ENCODE measurements around the gene BAG1.

Gene BAG1

DNA sequence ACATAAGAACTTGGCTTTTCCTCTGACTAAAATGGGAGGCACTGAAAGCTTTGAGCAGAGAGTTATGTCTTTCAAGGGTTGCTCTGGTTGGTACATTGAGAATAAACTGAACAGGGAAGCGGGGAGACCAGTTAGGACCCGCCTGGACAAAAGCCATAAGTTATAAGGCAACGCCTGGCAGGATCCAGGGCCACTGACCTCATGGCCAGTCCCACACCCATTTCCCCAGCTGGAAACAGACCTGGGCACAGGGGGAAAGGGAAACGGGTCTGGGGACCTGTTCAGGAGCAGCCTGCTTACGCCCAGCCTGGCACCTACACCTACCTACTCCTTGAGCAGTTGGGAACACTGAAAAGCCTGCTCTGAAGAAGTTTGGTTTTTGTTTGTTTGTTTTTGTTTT is 23.2 kb downstream of the BAG1 start:
- no peaks in the 10 kb centered on the region for H3K4me1 Mint-ChIP-seq
- H3K9me3 Mint-ChIP-seq: no peaks in the 10 kb centered on the region
- peaks cover 2% of the 10 kb centered on the region for H3K27me3 Mint-ChIP-seq
- H3K4me3 Mint-ChIP-seq: no peak overlapping the region
- no peak overlapping the region for H3K27ac Mint-ChIP-seq
- no peak for ATAC-seq
- H3K36me3 Mint-ChIP-seq: no peaks in the 10 kb centered on the region

DNA sequence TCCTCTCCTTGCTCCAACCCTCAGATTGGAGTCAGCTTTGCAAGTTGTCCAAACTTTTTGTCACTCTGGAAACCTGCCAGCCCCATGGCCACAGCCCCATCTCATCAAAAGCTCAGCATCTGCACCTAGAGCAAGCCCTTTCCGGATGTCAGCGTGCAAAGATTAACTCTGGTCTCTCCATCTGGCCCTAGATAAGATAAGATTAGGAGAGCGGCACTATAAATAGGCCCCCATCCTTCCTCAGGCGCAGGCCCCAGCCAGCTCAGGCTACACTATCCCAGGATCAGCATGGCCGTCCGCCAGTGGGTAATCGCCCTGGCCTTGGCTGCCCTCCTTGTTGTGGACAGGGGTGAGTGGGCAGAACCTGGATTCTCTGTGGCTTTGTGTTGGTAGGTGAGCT is 24.6 kb downstream of the BAG1 start, which contains the start of gene SPINK4:
Gene SPINK4, plus strand, starts transcription at position 247 of the 400 bp plus-strand sequence. Its CDS starts 42 bp downstream, at position 289.
- Mint-ChIP-seq H3K27ac (no peak within 1 kb of the TSS), H3K9me3 (no peaks in the 10 kb centered on the region), H3K4me1 (no peaks in the 10 kb centered on the region), H3K4me3 (no peak within 1 kb of the TSS), H3K27me3 (peaks cover 12% of the 10 kb centered on the region), H3K36me3 (no peaks in the 10 kb centered on the region)
- ATAC-seq: no peak

DNA sequence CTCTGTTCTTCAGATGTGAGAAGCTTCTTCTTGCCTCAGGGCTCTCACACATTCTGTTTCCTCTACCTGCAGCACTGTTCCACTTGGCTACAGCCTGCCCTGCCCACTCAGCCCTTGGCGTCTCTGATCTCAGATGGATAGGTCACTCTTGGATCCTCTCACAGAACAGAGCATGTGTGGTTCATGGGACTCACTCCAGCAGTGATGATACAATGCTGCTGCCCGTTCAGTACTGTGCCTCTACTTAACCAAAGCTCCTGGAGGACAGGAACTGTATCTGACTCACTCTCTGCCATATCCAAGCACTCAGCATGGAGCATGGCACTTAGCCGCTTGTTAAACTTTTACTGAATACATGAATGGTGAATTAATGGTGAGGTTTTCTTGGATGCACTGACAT is 27.9 kb downstream of the BAG1 start:
- no peak for ATAC-seq
- Mint-ChIP-seq H3K9me3 (no peaks in the 10 kb centered on the region), H3K36me3 (no peaks in the 10 kb centered on the region), H3K27ac (no peak overlapping the region), H3K4me3 (no peak overlapping the region), H3K4me1 (no peaks in the 10 kb centered on the region), H3K27me3 (peaks cover 12% of the 10 kb centered on the region)

DNA sequence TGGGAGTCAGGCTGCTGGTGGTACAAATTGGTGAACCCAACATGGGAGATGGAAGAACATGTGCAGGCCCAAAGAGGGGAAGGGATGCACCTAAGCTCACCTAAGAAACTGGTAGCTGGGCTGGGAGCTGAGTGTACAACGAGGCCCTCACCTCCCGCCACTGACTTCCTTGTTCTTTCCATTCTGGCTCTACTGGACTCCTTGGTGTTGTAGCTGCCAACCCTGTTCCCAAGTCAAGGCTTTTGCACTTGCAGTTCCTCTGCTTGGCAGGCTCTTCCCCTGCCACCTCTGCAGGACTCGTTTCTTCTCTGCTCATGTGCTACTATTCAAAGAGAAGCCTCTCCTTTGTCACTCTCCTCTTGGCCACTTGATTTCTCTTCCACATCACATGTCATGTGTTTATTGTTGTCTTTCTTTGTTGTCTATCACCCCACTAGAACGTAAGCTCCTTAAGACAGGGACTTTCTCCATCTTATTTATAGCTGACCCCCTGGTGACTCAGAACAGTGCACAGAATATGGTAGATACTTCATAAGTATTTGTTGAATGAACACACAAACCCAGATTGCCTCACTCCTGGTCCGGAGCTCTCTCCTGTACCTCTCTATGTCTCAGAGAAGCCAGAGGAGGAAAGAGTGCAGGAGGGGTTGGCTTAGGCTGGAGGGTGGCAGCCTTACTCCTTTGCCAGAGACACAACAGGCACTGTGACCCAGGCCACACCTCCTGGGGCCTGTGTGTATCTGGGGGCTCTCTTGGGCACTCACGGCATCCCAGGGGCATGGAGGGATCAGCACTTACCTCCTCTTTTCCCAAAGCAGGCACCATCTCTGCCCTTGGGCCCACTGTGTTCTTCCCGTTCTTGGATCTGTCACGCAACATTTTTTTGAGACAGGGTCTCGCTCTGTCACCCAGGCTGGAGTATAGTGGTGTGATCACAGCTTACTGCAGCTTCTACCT is 29.7 kb downstream of the BAG1 start:
- Mint-ChIP-seq H3K4me1 (no peaks in the 10 kb centered on the region), H3K36me3 (no peaks in the 10 kb centered on the region), H3K9me3 (no peaks in the 10 kb centered on the region), H3K4me3 (no peak overlapping the region), H3K27ac (no peak overlapping the region), H3K27me3 (peaks cover 12% of the 10 kb centered on the region)
- no peak for ATAC-seq

DNA sequence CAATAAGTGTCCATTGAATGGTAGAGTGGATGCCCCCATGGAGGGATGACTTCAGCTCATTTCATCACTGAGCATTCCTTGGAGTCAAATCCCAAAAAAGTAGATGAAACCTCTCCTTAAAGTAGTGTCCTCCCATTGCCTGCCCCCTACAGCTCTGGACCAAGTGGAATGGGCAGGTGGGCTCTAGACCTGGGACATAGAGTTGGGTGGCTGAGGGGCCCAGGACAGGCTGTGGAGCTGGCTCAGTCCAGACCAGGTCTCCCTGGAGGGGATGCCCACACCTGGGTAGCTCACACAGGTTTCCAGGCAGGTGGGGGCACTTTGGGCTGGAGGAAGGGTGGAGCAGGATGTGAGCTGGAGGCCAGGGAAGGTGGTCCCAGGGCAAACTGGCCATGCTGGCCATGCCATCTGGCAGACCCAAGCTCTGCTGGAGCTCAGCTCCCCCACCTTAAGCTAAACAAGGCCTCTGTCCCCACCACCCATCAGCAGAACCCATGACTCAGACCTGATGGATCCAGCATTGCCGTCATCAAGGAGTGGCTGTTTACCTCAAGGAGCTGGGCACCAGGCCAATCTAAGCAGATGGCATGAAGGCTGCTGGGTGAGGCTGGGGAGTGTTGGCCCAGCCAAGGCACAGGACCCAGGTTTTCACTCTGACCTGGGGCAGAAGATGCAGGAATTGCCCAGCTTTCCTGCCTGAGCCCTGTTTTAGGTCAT is 30.7 kb downstream of the BAG1 start:
- Mint-ChIP-seq H3K27ac (no peak overlapping the region), H3K36me3 (no peaks in the 10 kb centered on the region), H3K4me3 (no peak overlapping the region), H3K27me3 (peaks cover 12% of the 10 kb centered on the region), H3K9me3 (no peaks in the 10 kb centered on the region), H3K4me1 (no peaks in the 10 kb centered on the region)
- ATAC-seq: no peak

DNA sequence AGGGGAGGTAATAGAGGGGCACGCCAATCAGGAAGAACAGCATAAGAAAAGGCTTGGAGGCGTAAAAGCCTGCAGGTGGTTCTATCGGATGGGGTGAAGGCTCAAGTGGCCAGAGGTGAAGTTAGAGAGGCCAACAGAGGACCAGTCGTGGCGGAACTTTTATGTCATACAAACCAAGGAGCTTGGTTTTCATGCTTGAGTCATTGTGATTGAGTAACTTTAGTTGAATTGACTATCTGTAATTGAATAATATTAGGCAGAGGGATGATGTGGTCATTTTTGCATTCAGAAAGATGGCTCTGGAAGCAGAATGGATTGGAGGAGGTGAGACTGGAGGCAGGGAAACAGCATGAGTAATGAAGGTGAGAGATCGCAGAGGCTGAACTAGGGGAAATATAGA is 31.7 kb downstream of the BAG1 start:
- no peak for ATAC-seq
- Mint-ChIP-seq H3K36me3 (no peaks in the 10 kb centered on the region), H3K4me1 (no peaks in the 10 kb centered on the region), H3K27ac (no peak overlapping the region), H3K27me3 (peaks cover 12% of the 10 kb centered on the region), H3K9me3 (no peaks in the 10 kb centered on the region), H3K4me3 (no peak overlapping the region)

DNA sequence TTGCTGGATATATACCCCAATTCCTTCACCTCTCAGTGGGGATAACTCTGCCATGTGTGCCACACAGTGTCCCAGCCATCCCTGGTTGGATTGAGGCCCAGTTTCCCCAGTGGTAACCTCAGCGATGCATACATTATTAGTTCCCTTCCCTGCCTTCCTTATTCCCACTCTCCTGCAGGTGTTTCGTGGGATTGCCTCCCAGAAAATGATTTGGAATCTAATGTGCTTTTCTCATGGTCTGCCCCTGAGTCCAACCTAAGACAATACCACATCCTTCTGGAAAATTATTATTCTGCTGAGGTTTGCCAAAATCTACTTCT is 32.9 kb downstream of the BAG1 start:
- Mint-ChIP-seq H3K4me3 (no peak overlapping the region), H3K4me1 (peaks cover 9% of the 10 kb centered on the region), H3K27me3 (peaks cover 12% of the 10 kb centered on the region), H3K9me3 (no peaks in the 10 kb centered on the region), H3K27ac (no peak overlapping the region), H3K36me3 (no peaks in the 10 kb centered on the region)
- ATAC-seq: no peak

DNA sequence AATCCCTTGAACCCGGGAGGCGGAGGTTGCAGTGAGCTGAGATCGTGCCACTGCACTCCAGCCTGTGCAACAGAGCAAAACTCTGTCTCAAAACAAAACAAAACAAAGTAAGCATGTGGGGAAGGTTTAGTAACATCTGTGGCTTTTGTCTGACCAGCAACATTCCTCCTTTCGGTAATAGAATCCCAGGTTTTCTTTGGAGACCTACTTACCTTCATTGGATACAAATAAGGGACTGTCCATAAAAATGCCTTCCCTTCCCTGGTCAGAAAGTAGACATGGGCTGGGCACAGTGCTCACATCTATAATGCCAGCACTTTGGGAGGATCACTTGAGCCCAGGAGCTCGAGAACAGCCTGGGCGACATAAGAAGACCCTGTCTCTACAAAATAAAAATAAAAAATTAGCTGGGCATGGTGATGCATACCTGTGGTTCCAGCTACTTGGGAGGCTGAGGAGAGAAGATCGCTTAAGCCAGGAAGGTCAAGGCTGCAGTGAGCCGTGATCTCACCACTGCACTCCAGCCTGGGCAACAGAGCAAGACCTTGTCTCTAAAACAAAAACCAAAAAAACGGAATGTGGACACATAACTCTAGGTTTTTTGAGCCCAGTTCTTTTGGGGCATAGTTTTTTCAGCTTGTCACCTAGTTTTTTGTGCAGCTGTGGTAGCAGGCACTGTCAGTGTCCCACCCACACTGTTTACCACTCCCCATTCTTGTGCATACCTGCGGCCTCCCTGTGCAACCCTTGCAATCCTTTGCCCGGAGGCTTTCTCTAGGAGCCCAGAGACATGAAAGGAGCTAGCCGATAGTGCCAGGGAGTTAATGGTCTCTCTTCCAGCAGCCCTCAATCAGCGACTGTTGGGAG is 33.5 kb downstream of the BAG1 start:
- Mint-ChIP-seq H3K27ac (no peak overlapping the region), H3K36me3 (no peaks in the 10 kb centered on the region), H3K4me1 (peaks cover 15% of the 10 kb centered on the region)

DNA sequence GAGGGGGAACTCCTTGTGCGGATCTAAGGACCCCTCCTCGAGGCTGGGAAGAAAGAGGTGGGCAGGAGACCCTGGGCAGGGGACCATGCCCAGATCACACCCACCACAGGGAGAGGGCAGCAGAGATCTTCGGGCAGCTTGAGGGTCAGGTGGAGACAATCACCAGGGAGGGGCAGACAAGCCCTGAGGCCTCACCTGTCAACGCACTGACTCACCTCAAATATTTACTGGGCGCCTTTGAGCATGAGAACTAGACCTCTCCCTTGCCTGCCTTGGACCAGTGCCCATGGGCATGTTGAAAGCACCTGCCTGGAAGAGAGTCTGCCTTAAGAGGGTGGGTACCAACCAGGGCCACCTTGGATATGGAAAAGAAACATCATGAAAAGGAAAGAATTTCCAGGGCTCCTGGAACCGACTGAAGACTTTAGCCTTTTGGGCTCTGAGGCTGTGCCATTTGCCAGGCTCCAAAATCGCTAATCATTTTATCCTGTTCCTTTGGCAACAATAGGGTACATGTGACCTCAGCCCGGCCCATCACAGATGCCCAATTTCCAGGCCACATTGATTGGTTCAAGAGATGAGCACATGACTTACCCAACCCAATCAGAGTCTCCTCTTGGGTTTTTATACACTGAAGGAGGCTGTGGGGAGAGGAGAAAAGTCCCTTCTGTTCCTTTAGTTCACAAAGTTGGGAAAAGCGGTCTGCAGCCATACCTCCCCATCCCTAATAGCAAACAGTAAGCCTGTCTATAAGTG is 35.0 kb downstream of the BAG1 start:
- no peak for ATAC-seq
- Mint-ChIP-seq H3K4me1 (peaks cover 24% of the 10 kb centered on the region), H3K27ac (no peak overlapping the region), H3K4me3 (no peak overlapping the region), H3K36me3 (no peaks in the 10 kb centered on the region), H3K9me3 (no peaks in the 10 kb centered on the region), H3K27me3 (no peaks in the 10 kb centered on the region)

More for the DNA sequence above, 33.5 kb downstream of the BAG1 start:
- Mint-ChIP-seq H3K9me3 (no peaks in the 10 kb centered on the region), H3K27me3 (peaks cover 7% of the 10 kb centered on the region), H3K4me3 (no peak overlapping the region)
- ATAC-seq: no peak

DNA sequence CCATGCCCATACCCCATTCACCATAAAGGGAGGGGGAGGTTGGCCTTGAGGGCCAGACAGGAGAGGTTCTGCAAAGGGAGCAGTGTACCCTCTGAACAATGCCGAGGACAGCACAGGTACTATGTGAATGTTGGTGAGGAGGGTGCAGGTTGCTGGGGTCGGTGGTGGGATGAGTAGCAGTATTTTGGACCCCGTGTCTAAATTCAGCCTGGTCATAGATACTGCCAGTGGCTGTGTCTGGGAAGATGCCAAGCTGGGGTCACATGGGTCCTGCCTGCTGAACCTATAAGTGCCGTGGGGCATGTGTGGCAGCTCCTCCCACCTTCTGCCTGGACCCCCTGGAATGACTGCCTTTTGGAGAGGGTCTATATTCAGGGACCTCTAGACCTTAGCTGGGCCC is 35.9 kb downstream of the BAG1 start:
- H3K9me3 Mint-ChIP-seq: no peaks in the 10 kb centered on the region

DNA sequence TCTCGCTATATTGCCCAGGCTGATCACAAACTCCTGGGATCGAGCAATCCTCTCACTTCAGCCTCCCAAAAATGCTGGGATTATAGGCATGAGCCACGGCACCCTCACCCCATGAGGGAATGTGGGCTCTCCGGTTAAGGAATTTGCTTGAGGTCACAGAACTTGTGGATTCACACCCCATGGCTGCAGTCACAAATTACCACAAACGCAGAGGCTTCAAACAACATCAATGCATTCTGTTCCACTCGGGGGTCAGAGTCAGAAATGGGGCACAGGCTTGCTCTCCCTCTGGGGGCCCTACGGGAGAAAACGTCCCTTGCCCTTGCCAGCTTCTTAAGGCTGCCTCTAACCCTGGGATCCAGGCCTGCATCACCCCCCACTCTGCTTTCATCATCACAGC is 36.8 kb downstream of the BAG1 start:
- Mint-ChIP-seq H3K36me3 (no peaks in the 10 kb centered on the region), H3K27me3 (no peaks in the 10 kb centered on the region), H3K27ac (peak overlapping the region; percentile 71), H3K4me3 (no peak overlapping the region), H3K9me3 (no peaks in the 10 kb centered on the region), H3K4me1 (peaks cover 27% of the 10 kb centered on the region)
- ATAC-seq: no peak

More for the DNA sequence above, 35.9 kb downstream of the BAG1 start:
- H3K4me3 Mint-ChIP-seq: no peak overlapping the region
- H3K27me3 Mint-ChIP-seq: no peaks in the 10 kb centered on the region
- peaks cover 24% of the 10 kb centered on the region for H3K4me1 Mint-ChIP-seq
- H3K27ac Mint-ChIP-seq: no peak overlapping the region
- no peak for ATAC-seq
- no peaks in the 10 kb centered on the region for H3K36me3 Mint-ChIP-seq

DNA sequence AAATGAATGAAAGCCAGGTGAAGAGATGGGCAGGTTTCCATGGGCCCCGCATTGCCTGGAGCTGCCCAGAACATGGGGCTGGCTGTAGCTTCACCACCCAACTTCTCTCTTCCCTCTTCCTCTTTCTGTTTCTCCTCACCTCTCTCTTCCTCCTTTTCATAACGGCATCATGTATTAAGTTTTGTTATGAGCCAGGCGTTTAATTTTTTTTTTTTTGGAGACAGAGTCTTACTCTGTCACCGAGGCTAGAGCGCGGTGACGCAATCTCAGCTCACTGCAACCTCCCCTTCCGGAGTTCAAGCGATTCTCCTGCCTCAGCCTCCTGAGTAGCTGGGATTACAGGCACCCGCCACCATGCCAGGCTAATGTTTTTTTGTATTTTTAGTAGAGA is 37.5 kb downstream of the BAG1 start:
- no peaks in the 10 kb centered on the region for H3K36me3 Mint-ChIP-seq
- peak; percentile 91 for ATAC-seq
- H3K4me1 Mint-ChIP-seq: peaks cover 29% of the 10 kb centered on the region

DNA sequence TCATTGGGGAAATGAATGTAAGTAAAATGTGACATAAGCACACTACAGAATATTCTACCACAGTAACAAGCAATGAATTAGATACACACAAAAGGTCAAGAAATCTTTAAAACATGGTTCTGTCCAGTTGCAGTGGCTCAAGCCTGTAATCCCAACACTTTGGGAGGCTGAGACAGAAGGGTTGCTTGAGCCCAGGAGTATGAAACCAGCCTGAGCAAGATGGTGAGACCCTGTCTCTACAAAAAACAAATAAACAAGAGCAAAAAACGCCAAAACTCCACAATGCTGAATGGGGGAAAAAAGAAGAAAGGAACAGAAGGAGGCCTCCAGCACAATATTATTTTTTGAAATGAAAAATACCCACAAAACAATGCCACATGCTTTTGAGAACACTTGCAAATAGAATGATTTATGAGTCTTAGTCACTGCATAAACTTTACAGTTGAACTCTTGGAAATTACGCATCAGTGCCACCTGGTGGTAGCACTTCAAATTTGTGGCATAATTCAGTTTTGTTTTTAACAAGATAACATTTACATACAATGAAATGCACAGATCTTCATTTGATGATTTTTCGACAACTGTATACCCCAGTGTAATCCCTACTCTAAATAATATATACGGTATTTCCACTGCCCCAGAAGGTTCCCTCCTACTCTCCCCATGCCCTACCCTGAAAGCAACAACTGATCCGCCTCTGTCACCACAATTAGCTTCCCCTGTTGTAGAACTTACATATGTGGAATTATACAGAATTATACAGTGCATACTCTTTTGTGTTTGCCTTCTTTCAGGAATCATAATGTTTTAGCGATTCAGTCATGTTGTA is 39.0 kb downstream of the BAG1 start:
- Mint-ChIP-seq H3K4me1 (peaks cover 41% of the 10 kb centered on the region), H3K36me3 (no peaks in the 10 kb centered on the region), H3K9me3 (no peaks in the 10 kb centered on the region), H3K27ac (peak overlapping the region; percentile 53), H3K27me3 (no peaks in the 10 kb centered on the region), H3K4me3 (no peak overlapping the region)
- no peak for ATAC-seq

More for the DNA sequence above, 37.5 kb downstream of the BAG1 start:
- H3K4me3 Mint-ChIP-seq: peak overlapping the region; percentile 28
- H3K27ac Mint-ChIP-seq: peak overlapping the region; percentile 71
- H3K27me3 Mint-ChIP-seq: no peaks in the 10 kb centered on the region
- no peaks in the 10 kb centered on the region for H3K9me3 Mint-ChIP-seq

DNA sequence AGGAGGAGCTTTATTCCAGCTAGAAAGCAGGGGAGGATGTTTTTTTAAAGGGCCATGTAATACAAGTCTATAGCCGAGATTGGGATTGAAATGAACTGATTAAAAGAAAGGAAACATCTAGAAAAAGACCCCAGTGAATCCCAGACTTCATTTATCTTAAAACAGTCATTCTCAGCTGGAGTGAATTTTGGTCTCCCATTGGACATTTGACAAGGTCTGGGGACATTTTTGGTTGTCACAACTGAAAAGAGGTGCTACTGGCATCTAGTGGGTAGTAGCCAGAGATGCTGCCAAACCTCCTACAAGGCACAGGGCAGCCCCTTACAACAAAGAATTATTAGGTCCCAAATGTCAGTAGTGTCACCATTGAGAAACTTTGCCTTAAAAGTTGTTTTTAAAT is 40.8 kb downstream of the BAG1 start:
- ATAC-seq: no peak
- Mint-ChIP-seq H3K4me1 (peaks cover 41% of the 10 kb centered on the region), H3K27me3 (no peaks in the 10 kb centered on the region), H3K27ac (no peak overlapping the region), H3K4me3 (no peak overlapping the region), H3K36me3 (no peaks in the 10 kb centered on the region), H3K9me3 (no peaks in the 10 kb centered on the region)

All from stimulated activated memory B cell treated with anti-CD40 and anti-IgM and Interleukin-4, amounts not matched to agents 10 μg/mL and 1 μg/mL and 100 μg/mL, for 72 hours (primary cell).